ENCODE results near the gene ZNF646.
A peak's percentile ranks its signal among the peaks of the same experiment; 100 is the strongest.

Gene ZNF646, protein sequence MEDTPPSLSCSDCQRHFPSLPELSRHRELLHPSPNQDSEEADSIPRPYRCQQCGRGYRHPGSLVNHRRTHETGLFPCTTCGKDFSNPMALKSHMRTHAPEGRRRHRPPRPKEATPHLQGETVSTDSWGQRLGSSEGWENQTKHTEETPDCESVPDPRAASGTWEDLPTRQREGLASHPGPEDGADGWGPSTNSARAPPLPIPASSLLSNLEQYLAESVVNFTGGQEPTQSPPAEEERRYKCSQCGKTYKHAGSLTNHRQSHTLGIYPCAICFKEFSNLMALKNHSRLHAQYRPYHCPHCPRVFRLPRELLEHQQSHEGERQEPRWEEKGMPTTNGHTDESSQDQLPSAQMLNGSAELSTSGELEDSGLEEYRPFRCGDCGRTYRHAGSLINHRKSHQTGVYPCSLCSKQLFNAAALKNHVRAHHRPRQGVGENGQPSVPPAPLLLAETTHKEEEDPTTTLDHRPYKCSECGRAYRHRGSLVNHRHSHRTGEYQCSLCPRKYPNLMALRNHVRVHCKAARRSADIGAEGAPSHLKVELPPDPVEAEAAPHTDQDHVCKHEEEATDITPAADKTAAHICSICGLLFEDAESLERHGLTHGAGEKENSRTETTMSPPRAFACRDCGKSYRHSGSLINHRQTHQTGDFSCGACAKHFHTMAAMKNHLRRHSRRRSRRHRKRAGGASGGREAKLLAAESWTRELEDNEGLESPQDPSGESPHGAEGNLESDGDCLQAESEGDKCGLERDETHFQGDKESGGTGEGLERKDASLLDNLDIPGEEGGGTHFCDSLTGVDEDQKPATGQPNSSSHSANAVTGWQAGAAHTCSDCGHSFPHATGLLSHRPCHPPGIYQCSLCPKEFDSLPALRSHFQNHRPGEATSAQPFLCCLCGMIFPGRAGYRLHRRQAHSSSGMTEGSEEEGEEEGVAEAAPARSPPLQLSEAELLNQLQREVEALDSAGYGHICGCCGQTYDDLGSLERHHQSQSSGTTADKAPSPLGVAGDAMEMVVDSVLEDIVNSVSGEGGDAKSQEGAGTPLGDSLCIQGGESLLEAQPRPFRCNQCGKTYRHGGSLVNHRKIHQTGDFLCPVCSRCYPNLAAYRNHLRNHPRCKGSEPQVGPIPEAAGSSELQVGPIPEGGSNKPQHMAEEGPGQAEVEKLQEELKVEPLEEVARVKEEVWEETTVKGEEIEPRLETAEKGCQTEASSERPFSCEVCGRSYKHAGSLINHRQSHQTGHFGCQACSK (N-terminal part only)

DNA sequence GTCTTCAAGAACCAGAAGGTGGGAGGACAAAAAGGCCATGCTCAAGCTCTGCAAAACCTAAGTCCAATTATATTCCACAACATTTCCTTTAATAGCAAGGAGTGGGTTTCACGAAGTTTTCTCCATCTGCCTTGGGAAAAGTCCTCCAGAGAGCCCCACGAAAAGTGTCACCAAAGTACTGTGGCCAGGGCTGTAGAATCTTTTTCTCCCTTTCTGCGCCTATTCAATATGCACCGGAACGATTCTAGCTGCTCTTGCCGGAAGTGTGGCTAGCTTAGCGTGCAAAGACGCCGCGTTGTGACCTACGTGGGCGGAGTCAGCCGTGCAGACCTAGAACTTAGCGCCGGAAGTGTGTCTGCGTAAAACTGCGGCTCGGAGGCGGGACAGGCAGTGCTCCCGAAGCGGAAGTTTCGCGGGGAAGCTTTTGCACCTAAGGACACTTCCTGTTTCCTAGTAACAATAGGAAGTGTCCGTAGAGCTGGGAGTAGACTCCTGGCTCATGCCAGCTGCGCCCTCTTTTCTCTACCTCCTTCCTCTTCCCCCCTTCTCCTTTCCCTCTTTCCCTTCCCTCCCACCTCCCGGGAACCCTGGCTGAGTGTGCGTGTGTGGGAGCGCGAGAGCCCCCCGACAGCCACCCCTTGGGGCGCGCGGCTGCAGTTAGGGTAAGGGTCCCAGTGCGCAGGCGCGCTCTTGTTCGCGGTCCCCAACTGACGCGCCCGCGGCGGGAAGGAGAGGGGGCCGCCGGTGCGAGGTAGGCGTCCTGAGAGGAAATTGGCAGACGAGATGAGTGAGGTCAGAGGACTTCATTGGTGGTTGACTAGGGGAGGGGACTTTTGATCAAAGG, at the start of gene ZNF646, which contains the start of gene ZNF668:
ZNF646 (plus strand) TSS at position 453 of the 844 bp plus-strand sequence. CDS start 1,903 bp downstream, outside the sequence.
ZNF668 (minus strand) TSS at position 271 of the 844 bp plus-strand sequence. CDS start 9,781 bp downstream, outside the sequence.
- peak; percentile 99 for DNase-seq (ENCODE audit: low read depth, low spot score)

DNA sequence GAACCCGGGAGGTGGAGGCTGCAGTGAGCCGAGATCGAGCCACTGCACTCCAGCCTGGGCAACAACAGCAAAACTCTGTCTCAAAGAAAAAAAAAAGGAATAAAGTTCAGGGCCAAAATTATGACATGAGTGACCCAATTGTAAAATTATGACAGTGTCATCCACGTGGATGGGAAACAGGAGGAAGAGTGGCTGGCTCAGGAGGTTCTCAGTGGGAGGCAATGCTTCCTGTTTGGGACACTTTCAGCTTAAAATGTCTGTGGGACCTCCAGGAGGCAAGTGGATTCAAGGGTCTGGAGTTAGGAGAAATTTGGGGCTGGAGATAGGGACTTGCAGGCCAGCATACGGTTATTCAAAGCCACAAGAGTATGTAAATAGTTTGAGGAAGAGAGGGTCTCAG, 48.9 kb upstream of the ZNF646 start:
- no peak for DNase-seq (ENCODE audit: low read depth, low spot score)

DNA sequence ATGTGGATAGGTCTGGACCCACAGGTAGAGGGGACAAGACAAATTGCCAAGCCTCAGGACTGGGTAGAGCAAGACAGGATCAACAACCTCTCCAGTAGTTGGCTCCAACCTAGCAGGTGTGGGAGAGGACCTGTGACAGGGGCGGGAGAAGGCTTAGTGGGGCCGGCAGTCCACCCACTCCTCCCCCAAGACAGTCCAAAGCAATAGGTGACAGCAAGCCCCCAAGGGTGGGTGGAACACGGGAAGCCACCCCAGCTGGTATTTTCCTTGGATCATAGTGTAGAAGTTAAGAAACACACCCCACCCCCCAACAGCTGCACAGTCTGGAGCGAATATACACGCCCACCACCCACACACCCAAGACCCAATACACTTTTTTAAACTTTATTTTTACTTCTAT, 45.0 kb upstream of the ZNF646 start:
- DNase-seq (ENCODE audit: low read depth, low spot score): no peak

DNA sequence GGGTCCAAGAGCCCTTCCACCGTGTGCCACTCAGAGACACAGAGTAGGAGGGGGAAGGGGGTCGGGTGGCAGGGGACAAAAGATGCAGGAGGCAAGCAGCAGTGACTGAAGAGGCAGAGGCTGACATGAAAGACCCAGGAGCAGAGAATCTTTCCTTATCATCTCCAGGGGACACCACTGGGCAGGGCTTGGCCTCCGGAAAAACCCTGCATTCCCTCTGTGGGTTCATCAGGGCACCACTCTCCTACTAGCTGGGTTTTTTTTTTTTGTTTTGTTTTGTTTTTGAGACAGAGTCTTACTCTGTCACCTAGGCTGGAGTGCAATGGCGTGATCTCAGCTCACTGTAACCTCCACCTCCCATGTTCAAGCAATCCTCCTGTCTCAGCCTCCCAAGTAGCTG, 42.9 kb upstream of the ZNF646 start:
- DNase-seq (ENCODE audit: low read depth, low spot score): no peak

DNA sequence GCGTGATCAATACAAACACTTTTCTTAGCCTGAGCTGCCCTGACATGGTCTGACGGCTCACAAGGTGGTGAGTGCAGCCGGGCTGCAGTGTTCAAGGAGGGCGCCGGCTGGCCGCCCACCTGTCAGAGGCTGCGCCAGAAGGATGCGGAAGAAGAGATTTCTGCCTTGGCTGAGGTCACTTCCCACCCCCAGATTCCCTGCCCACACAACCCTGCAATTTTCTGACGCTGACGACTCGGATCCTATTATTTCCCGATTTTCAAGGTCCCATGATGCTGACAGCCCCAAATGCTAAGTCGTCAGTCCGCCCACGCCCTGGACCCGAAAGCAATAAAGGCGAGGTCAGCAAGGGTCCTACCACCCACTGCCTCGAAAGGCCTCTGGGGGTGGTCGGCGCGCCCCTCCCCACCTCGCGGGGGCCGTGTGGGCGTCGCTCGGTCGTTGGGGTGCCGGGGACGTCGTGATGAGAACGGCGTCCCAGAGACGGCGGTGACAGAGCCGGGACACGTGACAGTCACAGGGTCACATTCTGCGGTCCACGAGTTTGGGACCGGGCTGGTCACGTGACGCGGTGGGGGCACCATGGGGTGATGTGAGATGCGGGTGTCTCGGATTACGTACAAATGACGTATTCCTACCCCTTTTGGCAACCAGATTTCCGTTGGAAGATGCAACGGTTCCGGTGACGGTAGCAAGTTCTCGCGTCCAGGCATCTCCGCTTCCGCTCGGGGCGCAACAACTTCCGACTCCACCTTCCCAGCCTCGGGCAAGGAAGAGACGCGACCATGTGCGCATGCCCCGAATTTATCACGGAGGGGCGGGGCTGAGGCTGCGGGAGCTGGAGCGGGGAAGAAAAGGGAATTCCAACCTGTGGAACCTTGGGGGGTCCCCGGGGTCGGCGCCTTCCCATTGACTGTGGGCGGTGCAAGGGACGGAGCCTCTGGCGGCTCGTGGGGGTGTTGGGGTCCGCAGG, 41.2 kb upstream of the ZNF646 start, which contains the start of gene STX4:
STX4 (plus strand) TSS at position 823 of the 973 bp plus-strand sequence. CDS start 248 bp downstream, outside the sequence.
- peak; percentile 94 for DNase-seq (ENCODE audit: low read depth, low spot score)

DNA sequence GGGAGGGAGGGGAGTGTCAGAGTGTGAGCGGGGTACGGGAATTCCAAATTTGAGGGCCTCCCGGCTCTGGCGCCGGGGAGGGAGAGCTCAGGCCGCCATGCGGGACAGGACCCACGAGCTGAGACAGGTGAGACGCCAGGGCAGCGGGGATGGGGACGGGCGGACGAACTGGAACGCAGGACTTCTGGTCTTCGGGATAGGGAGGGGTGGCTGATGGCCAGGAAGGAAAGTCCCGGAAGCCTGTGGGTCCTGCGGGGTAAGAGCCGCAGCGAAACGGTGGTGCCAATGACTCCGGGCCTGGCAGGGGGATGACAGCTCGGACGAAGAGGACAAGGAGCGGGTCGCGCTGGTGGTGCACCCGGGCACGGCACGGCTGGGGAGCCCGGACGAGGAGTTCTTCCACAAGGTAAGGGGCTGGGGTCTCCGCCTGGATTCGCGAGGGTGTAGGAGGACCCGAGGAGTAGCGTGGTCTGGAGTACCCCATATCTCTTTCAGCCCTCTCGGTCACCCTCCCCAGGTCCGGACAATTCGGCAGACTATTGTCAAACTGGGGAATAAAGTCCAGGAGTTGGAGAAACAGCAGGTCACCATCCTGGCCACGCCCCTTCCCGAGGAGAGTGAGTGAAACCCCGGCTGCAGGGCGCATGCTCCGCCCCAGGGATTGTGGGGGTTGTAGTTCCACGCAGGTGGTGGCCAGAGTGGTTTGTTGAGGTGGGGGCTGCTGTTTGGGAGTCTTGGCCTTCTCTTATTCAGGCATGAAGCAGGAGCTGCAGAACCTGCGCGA, 40.3 kb upstream of the ZNF646 start:
- DNase-seq (ENCODE audit: low read depth, low spot score): peak; percentile 84

DNA sequence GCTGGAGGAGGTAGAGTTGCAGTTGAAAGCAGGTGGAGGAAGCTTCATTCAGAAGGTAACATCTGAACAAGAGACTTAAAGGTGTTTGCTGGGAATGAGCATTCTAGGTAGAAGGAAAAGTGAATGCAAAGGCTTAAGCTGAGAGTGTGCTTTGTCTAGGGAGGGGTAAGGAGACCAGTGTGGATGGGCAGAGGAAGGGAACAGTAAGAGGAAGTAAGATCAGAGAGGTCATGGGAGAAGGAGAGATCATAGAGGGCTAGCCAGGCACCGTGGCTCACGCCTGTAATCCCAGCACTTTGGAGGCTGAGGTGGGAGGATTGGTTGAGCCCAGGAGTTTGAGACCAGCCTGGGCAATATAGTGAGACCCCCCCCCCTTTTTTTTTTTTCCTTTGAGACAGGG, 37.5 kb upstream of the ZNF646 start:
- DNase-seq (ENCODE audit: low read depth, low spot score): no peak

DNA sequence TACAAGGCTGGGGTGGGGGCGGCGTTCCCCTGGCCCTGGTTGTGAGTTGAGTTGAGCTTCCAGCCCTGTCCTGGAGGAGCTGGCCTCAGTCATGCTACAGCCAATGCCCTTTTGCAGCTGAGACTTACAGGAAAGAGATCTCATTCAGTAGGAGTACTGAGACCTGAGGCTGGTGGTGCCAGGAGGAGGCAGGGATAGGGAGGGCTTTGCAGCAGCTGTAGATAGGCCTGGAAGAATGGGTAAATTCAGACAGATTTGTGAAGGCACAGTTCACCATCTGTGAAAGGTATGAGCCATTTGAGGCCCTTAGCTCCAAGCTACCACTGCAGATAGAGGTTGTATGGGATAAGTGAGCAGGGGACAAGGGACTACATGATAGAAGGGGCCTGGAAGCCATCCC, 35.2 kb upstream of the ZNF646 start:
- no peak for DNase-seq (ENCODE audit: low read depth, low spot score)

DNA sequence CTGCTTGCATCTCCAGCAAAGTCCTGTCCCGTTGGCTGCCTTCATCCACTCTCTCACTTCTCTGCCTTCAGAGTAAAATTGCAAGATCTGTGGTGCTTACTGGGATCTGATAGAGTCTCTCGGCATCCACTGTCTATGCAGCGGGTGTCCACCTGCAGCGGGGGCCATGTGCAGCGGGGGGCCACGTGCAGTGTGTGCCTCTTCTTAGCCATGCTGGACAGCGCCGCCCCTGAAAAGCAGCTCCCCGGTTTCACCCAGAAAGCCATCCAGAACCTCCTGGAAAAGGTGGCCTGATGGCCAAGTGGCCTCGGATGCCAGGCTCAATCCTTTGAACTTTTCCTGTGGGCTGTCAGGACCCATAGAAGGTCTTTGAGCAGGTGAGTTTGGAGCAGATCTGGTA, 31.4 kb upstream of the ZNF646 start:
- no peak for DNase-seq (ENCODE audit: low read depth, low spot score)

DNA sequence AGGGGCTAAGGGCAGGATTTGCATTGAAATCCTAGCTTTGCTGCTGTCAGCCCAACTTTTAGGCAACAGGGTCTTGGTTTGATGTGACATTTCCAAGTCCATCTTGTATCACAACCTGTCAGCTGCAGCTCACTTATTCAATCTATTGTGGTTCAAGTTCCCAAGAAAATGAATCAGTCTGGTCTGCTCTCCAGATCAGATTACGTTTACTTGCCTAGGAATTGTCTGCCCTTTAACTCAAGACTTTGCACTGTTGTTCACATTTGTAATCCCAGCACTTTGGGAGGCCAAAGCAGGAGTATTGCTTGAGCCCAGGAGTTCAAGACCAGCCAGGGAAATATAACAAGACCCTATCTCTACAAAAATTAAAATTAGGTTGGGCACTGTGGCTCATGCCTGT, 30.9 kb upstream of the ZNF646 start:
- DNase-seq (ENCODE audit: low read depth, low spot score): no peak

DNA sequence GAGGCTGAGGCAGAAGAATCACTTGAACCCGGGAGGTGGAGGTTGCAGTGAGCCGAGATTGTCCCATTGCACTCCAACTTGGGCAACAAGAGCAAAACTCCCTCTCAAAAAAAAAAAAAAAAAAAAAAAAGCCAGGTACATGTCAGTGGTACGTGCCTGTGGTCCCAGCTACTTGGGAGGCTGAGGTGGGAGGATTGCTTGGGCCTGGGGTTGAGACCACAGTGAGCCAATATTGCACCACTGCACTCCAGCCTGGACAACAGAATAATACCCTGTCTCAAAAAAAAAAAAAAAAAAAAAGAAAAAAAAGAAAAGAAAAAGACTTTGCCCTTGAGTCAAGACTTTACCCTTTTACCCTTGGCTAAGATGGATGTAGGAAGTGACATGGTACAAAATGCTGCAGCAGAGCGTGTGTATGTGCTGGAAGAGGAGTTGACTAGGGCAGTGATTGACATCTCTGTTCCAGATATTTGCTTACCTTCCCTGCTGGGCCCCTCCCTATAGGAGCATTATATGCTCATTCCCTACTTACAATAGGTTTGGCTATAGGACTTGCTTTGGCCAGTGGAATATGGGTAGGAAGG, 30.2 kb upstream of the ZNF646 start:
- no peak for DNase-seq (ENCODE audit: low read depth, low spot score)

DNA sequence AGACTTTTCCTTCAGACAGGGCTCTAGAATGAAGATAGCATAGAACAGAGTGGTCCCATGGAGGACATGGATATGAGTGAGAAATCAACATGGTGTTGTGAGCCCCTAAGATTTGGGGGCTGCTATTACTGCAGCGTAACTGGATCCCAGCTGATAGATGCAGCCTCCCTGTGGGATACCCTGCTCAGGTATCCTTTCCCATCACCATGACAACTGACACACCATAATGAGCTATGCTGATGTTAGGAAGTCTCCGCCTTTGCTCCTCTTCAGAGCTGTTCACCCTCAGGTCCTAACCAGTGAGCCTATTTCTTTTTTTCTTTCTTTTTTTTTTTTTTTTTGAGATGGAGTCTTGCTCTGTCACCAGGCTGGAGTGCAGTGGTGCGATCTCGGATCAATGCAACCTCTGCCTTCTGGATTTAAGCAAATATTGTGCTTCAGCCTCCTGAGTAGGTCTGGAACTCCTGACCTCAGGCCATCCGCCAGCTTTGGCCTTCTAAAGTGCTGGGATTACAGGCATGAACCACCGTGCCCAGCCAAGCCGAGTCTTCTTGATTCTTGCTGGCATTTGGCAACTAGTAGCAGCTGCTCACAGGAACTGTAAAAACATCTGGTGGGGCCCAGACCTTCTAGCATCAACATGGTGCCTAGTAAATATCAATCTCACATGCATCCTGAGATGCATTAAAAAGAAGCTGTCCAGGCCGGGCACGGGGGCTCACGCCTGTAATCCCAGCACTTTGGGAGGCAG, 23.8 kb upstream of the ZNF646 start:
- DNase-seq (ENCODE audit: low read depth, low spot score): no peak

DNA sequence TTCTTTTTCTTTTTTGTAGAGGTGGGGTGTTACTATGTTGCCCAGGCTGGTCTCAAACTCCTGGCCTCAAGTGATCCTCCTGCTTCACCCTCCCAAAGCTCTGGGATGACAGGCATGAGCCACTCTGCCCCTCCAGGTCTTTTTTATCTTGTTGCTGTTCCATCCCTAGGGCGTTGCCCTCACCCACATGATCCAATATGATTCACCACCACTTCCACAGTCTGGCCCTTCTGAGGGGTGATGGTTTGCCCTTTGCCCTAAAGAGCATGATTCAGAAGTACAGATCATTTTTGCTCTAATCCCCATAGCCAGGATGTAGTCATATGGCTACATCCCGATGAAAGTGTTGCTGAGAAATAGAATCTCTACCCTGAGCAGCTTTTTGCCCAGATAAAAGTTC, 22.1 kb upstream of the ZNF646 start:
- DNase-seq (ENCODE audit: low read depth, low spot score): no peak

DNA sequence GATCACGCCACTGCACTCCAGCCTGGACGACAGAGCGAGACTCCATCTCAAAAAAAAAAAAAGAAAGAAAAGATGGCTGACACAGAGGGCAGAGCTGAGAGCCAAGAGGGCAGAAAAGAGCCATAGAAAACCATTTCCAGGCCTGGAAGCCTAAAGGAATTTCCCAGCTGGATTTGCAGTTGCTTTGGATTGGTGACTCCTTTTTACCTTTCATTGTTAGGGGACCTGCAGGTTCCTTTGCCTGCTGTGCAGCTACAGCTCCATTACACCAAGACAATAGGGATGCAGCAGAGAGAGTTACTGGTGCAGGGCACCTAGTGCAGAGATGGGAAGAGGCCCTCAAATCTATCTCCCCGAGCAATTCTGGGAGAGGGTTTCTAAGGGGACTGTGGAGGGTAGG, 18.6 kb upstream of the ZNF646 start:
- peak; percentile 30 for DNase-seq (ENCODE audit: low read depth, low spot score)

DNA sequence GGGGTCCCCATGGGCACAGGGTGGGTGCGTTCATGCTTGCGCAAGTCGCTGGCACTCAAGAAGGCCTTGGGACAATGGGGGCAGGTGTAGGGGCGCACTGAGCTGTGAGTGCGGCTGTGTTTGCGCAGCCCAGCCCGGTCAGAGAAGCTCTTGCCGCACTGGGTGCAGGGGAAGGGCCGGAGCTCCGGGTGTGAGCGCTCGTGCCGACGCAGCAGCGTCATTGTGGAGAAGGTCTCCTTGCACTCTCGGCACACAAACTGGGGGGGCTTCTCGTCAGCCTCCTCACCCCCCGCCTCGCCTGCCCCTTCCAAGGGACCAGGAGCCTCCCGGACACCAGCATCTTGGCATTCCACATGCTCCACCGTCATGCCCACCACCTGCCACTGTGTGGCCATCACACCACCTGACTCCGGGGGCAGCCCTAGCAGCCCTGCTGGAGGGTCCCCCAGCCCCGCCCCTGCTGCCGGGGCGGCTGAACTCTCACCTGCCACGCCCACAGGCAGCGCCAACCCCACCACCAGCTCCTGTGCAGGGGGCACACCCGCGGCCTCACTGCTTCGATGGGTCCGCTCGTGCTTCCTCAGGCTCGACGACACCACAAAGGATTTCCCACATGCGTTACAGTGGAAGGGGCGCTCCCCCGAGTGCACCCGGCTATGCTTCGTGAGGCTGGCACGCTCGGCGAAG, 13.0 kb upstream of the ZNF646 start:
- no peak for DNase-seq (ENCODE audit: low read depth, low spot score)

DNA sequence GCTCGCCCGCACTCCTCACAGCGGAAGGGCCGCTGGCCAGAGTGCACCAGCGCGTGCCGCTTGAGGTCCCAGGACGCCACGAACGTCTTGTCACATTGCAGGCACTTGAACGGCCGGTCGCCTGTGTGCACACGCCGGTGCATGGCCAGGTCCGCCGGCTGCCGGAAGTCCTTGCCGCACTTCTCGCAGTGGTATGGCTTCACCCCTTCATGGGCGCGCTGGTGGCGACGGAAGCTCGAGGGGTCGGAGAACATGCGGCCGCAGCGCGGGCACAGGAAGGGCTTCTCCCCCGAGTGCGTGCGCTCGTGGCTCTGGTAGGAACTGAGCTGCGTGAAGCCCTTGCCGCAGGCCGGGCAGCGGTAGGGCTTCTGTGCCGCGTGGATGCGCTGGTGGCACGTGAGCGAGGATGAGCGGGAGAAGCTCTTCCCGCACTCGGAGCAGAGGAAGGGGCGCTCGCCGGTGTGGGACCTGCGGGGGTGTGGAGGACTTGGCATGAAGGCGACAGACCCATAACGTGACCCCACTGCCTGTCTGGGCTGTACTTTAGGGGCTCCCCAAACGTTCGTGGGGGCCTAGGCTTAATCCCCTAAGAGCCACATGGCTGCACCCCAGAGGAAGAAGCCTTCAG, 12.3 kb upstream of the ZNF646 start:
- DNase-seq (ENCODE audit: low read depth, low spot score): no peak

DNA sequence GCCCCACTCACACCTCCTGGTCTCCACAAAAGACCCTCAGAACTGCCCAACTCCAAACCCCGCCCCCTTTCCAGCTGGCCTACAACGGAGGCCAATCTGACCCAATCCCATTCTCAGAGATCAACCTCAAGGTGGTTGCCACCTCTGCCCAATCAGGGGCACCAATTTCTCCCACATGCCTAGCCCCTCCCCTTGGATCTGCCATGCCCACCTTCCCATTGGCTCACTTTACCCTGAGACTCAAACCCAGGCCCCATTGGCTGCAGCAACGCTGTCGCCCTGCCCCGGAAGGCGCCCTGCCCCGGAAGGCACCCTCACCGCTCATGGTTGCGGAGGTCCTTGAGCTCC, 10.8 kb upstream of the ZNF646 start:
- DNase-seq (ENCODE audit: low read depth, low spot score): peak; percentile 19
